HG03460 (cell line): ENCODE data around the gene FOXP4.

Source experiments
- ATAC-seq: cut with Tn5 transposase; IDR thresholded peaks from one replicate; pipeline ENCODE4 v1.9.1; 2021; ENCODE audit not compliant: unreplicated experiment

The FOXP4 gene

DNA sequence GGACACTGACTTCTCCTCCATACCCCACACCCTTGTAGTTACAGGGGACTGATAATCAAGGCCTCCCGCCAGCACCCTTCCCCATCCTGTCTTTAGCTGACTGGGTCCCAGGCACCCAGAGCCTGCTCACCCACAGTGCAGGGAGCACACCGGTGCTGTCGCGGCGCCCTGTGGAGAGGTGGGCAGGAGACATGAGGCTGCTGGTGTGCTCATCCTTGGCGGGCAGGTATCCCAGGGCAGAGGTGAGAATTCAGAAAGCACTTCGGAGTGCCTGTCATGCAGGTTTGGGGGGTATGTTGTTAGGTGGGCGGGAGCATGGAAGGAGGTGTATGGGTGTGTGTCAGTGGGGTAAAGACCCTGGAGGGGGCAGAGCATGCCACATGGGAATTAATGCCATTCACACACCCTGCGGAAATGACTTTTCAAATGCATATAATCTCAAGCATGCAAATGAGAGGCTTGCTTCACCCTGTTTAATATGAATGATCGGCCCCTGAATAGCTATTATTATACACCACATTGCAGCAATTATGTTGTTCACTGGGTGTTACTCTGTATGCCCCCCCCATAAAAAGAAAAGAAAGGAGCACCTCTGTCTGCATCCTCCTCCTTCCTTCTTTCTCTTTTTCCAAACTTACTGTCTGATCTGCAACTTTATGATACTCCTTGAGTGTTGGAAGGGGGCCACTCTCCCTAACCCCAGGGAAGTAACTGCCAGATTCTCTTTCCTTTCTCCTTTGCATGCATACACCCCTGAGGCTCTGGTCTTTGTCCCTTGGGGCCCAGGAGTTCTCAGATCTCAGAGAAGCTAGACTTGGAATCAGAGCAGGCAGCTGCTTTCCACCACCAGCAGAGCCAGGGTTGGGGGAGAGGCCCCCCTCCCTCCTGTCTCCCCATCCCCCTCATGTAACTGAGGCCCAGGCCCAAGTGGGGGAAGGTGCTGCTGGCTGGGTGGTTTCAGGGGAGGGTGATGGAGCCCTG, 16.0 kb downstream of the FOXP4 start:
- no peak for ATAC-seq

DNA sequence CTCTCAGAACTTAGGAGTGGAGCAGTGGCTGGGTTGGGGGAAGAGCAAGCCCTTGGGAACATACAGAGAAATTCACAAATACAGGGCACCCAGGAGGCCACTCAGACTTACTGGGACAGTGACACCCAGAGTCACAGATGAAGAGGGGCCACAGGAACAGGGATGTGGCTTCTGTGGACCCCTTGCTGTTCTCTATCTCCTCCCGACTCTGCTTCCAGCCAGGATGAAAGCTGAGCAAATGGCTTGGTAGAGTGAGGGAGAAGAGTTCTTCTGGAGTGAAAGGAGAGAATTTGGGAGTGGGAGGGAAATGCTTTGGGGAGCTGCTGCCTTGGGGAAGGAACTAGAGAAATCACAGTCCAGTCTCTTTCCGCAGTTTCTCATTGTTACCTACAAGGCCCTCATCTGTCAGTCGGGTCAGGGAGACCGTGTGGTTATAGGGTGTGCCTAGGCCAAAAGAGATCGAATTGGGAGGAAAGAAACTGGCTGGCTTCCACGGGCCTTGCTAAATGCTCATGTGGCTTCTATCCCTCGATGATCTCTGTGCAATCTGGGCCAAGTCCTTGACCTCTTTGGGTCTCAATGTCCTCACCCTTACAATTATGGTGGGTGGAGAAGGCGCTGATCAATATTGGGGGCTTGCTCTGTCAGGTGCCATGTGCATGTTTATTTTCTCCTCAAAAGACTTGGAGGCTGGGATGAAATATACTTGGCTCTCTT, 17.0 kb downstream of the FOXP4 start:
- no peak for ATAC-seq

DNA sequence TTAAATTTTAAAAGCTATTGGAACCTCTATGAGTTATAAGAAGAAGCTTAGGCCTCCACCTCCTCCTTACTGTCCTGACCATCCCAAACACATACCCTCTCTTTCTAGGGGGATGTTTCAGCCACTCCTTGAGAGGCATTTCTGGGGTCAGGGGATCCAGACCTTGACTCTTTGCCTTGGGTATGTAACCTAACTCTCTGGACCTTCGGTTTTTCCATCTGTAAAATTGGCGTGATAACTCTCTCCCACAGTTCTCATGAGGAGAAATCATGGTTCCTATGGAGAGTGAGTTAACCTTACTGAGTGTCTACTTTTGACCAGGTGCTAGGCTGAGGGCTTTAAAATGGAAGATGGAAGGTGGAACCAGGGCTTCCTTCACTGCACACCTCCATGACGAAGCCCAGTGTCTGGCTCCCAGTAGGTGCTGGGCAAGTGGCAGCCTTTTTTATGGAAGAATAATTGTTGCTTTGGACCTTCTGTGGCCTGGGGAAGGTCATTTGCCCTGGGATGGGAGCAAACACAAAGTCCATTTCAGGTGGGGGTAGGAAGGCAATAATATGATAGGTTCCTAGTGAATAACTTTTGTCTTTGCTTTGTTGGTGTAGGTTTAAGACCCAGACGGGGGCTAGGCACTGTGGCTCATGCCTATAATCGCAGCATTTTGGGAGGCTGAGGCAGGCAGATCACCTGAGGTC, 18.4 kb downstream of the FOXP4 start:
- ATAC-seq, result no peak

DNA sequence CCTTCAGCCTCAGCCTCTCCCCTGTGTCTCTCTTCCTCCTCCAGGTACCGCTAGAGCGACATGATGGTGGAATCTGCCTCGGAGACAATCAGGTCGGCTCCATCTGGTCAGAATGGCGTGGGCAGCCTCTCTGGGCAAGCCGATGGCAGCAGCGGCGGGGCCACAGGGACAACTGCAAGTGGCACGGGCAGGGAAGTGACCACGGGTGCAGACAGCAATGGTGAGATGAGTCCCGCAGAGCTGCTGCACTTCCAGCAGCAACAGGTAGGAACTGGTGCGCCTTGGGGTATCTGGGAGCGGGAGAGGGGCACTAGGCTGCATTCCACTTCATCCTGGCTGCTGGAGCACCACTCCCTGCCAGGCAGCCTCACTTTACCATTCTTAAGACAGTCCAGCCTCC, 19.5 kb downstream of the FOXP4 start:
- no peak for ATAC-seq

DNA sequence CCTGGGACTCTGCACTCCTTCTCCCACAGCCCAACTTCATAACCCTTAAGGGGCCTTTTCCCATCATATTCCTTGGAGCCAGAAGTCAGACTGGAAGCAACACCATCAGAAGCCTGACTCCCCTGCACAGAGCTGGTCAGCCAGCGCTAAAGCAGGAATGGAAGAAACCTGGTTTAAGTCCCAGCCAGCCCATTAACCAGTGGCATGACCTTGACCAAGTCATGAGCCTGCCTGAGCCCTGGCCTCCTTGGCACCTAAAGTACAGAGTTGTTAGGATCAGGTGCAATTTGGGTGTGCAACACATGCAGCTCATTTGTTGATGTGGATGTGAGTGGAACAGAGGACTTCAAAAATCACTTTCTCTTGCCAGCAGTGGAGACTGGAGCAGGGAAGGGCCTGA, 20.8 kb downstream of the FOXP4 start:
- ATAC-seq, result no peak

DNA sequence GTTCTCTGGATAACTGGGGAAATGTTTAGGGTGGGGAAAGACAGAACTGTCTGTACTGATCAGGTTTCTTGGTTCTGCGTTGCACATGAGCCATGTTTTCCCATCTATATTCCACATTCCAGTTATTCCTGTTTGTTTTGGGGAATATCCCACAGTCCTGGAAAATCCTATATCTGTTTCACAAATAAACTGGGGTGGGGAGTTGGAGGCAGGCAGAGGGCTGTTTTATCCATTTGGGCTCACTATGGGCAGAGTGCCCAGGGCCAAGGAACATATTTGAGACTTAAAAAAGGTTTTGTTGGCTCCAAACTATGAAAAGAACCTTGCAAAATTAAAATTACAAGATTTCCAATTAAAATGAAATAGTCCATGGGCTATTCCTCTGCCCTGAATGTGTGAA, 21.5 kb downstream of the FOXP4 start:
- ATAC-seq, result no peak

DNA sequence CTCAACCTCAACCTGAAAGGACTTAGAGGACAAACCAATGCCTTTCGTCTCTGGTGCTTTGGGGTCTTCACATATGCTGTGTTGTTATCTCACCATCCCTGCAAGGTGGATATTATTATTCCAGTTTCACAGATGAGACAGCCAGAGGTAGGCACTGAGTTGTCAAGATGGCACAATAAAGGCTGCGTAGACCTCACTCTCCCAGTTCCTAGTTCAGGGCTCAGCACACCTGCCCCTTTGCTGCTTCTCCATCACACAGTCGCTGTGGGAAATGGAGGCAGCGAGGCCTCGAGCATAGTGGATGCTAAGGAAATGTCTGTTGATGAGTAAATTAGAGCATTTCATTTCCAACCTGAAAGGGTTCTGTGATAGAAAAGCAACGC, 22.0 kb downstream of the FOXP4 start:
- ATAC-seq, result no peak

DNA sequence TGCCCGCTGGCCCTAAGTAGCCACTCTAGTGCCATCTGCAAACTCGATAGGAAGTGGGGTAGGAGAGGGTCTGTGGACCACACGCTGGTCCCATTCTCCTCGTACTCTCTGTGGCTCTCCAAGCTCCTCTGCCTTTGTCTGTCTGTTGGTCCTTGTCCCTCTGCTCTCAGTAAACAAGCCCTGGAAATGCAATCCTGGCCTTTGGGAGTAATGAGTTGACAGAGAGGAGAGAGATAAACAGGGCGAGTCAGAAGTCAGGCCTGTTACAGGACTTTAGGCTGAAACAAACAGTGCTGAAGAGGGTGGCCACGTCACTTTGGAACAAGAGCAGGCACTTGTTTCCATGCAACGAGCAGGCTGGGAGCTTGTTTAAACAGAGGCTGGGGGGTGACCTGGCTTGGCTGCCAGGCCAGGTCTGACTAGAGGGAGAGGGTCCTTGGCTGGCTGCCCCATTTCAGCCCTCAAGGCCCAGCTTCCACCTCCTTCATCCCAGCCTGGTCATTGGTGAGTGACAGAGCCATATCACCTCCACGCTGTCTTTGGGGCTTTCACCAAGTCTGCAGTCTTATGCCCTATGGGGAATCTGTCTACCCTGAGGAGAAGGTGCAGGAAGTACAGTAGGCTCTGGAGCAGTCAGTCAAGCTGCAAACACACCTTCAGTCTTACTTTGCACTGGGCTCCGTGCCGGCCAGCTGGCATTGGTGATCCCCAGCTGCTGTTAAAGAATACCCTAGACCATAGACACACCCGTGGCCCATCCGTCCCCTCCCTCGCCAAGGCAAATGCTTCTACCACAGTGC, 22.6 kb downstream of the FOXP4 start:
- no peak for ATAC-seq

DNA sequence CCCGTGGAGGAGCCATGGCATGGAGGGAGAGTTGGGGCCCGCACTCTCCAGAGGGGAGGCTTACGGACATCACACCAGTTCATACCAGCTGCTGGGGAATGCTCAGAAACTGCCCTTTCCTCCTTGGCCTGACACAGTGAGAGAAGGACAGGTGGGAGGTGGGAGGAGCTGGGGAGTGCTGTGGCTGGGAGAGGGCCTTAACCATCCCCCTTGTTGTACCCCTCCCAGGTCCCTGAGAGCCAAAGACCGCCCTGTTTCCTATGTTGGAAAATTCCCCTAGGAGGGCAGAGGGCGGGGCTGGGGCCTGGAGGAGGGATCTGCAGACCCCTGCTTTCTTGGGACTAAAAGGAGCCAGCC, 24.1 kb downstream of the FOXP4 start:
- ATAC-seq, result no peak

DNA sequence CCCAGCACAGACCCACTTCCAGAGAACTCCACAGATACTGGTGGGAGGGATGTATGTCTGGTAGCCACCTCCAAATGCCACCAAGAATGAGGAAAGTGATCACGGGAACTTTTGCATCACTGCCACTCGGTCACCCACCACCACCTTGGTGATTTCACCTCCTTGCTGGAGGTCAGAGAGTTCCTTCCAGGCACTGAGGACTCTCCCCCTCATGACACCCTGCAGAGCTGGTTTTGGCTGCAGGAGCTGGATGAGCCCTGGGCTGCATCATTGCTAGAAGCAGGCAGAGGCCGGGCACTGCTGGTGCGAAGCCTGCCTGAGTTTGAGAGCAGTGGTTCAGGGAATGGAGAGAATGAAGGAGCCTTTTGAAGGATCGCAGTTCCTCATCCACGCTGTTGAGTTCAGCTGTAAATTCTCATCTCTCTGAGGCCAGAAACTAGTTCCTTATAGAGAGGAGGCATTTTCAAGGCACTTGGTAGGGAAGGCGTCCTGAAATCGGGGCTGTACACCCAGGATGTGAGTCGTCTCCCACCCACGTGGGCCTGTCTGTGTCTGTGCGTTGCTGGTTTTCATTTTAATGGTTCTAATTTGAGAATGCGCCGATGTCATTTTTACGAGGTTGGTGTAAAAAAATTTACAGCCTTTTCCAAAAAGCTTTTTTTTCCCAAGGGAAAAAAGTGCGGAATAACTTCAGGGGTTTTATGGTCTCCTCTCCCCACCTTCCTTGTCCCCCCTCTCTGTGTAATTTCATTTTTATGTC, 25.0 kb downstream of the FOXP4 start:
- ATAC-seq, result no peak

DNA sequence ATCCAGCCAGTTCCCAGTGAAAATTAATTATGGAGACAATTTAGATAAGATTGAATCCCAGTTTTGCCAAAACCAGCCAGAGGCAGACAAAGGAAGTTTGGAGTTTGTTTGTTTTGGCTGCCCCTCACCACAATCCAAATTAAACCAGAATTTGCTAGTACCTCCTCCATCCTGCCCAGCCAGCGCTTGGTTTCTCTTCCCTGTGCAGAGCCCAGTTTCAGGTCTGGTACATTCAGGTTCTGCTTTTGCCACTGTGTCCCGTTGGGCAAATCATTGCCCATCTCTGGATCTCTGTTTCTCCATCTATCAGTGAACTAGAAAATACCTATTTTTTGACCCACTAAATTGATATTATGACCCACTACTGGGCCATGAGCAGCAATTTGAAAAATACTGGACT, 26.4 kb downstream of the FOXP4 start:
- ATAC-seq, result no peak

DNA sequence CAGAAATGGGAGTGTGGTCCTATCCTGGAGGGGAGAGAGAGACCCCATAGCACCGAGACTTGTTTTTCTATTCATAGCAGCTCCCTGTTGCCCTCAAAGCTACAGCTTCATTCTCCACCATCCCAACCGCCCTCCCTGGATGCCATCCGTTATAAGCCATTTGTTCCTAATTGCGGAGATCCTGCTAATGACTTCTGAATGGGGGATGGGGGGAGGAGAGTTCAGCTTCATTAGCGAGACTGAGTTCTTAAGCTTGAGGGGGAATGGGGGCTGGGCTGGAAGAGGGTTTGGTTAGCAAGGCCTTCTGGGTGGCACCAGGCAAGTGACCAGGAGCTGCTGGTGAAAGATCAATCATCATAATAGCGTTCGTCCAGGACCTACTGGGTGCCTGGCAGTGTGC, 27.1 kb downstream of the FOXP4 start:
- no peak for ATAC-seq

DNA sequence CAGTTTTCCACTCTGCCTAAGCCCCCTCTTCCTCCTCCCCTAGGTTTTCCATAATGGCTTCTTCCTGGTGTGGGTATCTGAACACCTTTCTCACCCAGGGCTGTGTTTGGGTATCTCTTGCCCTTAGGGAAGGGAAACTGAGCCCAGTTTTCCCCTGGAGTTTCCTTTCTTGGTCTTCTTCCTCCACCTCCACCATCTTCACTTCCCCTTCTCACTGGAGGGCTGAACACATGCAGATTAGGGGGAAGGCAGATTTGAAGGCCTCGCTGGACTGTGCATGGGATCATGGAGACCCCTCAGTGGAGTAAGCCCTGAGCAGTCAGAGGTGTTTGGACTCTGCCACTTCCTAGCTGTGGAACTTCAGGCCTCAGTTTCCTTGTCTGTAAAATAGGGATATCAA, 27.8 kb downstream of the FOXP4 start:
- no peak for ATAC-seq

DNA sequence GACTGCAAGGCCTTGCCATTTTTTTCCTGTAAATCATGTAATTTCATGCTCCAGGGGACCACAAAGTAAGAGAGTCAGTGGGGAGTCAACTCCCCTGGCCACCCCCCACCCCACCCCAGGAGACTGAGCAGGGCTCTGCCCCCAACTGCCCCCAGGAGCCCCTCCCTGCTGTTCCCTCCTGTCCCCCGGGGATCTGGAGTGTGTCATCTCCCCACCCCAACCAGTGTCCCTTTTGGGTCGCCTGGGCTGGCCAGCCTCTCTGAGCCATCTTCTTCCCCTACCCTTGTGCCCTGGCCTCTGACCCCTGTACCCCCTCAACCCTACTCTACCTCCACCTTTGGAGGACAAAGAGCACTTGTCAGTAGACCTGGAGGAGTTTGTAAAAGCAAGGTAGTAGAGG, 29.4 kb downstream of the FOXP4 start:
- no peak for ATAC-seq

DNA sequence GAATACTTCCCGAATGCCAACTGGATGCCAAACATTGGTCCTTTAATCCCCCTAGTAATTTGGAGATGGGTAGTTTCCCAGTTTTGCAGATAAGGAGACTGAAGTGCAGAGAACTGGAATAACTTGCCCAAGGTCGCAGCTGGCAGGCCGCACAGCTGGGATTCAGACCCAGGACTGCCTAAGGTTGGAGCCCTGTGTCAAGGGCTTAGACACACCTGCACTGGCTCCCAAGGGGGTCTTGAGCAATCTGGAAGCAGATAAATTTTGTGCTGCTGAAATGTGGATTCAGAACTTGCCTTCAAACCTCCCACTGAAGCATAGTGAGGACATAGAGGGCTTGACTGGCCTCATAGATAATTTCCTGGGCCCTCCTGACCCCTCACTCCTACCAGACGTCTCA, 30.5 kb downstream of the FOXP4 start:
- no peak for ATAC-seq

DNA sequence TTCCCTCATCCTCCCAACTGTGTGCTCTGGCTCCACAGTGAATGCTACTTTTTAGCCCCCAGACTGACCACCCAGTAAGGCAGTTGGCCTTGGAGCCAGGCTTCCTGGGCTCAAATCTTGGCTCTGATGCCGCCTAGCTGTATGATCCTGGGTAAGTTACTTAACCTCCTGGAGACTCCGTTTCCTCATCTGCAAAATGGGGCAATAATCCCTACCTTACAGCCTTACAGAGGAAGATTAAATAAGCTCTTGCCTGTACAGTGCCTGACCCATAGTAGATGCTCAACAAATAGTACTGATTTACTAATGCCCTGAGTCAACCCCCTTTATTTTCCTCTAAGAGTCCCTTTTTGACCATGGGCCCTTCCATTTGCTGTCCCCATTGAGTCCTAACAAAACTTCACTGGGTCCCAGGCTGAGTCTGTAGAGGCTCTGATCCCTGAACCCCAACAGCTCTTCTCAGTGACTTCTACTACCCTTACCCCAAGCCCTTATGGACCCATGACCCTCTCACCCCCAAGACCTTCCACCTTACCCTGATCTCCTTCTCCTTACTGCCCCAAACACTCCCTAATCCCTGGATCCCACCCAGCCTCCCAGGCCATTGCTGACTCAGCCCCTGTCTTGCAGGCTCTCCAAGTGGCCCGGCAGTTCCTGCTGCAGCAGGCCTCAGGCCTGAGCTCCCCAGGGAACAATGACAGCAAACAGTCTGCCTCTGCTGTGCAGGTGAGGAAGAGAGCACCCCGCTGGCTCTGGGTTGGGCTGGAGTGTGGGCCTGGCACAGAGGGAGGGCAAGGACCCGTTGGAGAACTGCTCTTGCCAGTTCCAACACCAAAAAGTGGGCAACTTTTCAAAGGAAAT, 31.4 kb downstream of the FOXP4 start:
- no peak for ATAC-seq

DNA sequence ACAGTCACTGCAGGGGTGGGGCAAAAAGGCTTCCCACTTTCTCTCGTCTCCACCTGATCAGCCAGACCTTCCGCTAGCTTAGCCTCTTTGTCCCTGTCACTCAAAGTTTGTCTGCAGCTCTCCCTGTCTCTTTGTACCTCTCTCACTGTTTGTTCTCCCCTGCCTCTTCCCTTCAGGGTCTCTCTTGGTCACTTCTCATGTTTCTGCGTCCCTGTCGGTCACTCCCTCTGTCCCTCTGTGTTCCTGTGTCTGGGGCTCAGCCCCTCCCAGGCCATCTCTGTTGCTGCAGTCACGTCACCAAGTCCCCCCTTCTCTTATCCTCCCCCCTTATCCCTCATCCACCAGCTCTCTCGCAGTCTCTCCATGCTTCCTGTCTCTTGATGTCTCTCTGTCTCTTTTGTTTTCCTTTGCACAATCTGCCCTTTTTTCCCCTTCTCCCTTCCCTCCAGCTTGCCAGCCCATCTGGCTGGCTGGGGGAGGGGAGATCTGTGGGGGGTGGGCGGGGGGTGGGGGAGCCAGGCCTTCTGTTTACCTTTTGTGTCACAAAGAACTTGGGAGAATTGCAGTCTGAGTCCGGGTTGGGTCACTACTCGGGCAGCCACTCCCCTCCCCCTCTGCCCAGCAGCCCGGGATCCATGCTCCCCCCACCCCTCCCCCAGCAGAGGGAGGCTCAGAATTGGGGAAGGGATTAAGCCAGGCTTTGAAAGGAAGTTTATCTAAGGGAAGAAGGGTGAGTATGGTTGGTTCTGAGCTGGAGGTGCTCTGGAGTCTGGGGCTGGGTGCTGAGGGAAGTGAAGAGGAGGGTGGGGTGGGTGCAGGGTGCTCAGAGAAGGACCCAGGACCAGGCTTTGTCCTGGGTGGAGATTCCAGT, 32.3 kb downstream of the FOXP4 start:
- no peak for ATAC-seq

DNA sequence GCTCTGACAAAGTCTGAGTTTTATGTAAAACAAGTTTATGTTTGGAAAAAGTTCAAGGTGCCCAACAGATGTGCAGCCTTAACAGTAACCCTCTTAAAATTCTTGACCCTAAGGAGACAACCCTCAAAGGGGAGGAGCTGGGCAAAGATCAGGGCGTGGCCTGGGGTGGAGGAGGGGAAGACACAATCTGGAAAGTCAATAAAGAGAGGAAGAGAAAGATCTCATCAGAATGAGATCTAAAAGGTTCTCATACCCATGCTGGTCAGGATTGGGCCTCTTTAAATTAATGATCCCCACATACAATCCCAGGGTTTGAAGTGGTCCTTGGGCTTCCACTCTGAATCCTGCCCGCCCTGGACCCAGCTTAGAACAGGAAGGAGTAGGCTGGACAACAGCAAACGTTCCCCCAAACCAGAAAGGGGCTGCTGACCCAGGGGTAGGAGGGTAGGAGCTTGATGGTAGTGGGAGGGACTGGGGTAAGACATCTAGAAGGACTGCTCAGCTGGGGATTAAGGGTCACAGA, 33.0 kb downstream of the FOXP4 start:
- ATAC-seq, result no peak
